Neural progenitor cell (in vitro differentiated cells): ENCODE data around the gene EPN2.

ENCODE experiments used
- EZH2phosphoT487 ChIP-seq: fragments of 200-600 bp; sonication (generic); IDR thresholded peaks from 2 replicates; pipeline ENCODE4 v1.6.1; 2017; ENCODE audit warnings: antibody characterized with exemption
- TF ChIP-seq, protein P1 (sequence below): fragments of 200-600 bp; sonication (generic); IDR thresholded peaks from 2 replicates; pipeline ENCODE4 v1.5.1; 2017; ENCODE audit warnings: antibody characterized with exemption, mild to moderate bottlenecking

DNA sequence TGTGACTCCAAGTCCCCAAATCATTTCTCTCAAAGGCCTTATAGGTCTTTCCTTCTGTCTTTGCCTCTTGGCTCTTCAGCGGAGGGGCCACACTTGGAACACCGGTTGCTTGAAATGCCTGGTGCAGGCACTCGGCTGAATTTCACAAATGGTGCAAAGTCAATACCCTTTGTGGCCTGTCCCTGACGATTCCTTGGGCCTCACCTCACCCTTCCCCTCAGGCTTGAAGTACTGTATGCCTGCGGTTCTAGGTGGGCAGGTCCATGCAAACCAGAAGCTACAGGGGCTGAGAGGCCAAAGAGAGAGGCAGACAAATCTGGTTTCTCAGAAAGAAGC, 129.4 kb downstream of the EPN2 start:
- TF ChIP-seq, protein P1, sequence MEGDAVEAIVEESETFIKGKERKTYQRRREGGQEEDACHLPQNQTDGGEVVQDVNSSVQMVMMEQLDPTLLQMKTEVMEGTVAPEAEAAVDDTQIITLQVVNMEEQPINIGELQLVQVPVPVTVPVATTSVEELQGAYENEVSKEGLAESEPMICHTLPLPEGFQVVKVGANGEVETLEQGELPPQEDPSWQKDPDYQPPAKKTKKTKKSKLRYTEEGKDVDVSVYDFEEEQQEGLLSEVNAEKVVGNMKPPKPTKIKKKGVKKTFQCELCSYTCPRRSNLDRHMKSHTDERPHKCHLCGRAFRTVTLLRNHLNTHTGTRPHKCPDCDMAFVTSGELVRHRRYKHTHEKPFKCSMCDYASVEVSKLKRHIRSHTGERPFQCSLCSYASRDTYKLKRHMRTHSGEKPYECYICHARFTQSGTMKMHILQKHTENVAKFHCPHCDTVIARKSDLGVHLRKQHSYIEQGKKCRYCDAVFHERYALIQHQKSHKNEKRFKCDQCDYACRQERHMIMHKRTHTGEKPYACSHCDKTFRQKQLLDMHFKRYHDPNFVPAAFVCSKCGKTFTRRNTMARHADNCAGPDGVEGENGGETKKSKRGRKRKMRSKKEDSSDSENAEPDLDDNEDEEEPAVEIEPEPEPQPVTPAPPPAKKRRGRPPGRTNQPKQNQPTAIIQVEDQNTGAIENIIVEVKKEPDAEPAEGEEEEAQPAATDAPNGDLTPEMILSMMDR, result no peak
- TF ChIP-seq EZH2phosphoT487, result no peak
